ENCODE measurements around the gene GIMAP8. TPM values are rescaled to one million over a fixed set of nuclear protein-coding genes. Genes with fewer than 3 reads are reported as not detected.

GIMAP8 gene
- total and polyA plus RNA-seq, 11 donors = 11.3 to 36.0 (median 14.9) TPM

DNA sequence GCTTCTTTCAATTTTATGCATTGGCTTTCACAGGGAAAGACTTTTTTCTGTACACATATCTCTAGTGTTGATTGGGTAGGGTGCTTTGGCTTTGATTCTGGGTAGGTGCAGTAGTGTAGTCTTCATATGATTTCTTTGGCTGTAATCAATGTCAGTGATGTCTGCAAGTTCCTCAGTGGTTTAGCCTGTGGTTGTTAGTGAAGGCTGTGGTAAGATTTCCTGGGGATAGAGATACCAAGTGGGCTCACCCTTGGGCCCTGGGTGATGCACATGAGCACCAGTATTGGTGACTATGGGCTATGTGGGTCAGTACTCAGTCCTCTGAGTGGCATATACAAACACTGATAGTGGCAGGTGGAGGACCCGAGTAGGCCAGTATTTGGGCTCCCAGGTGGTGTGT is 13.0 kb downstream of the GIMAP8 start:
- H3K27ac ChIP-seq = peak overlapping the region in 1 of 12 donors; percentile 29
- no peak for ATAC-seq
- 94 to 100% (median 99%) methylated on average over 1 of the region's 1 CpG for WGBS, 4 donors

DNA sequence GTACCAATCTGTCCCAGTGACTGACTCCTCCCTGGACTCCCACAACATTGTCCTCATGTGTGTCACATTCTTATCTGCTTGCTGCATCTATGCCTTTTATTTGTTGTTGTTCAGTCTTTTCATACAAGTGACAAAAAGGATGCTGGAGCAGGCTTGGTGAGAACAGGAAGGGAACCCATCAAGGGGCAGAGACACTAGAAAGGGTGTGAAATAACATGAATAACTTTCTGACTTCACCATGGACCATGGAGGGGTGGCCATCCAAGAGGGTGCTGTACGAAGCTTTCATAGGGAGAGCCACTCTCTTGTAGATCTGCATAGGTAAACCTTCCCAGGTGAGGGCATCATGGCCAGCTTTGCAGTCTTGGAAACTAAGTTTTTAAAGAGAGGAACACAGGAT is 14.5 kb downstream of the GIMAP8 start:
- no peaks in the 10 kb centered on the region for H3K27me3 ChIP-seq
- DNase-seq (no peak), ATAC-seq (no peak)
- peaks cover 0 to 54% (median 26%) of the 10 kb centered on the region in 9 donors for H3K36me3 ChIP-seq
- WGBS, 4 donors = 82 to 100% (median 95%) methylated on average over 1 of the region's 1 CpG
- peaks cover 0 to 35% (median 24%) of the 10 kb centered on the region in 12 donors for H3K9me3 ChIP-seq
- peak overlapping the region in 6 of 12 donors; percentile 10 to 56 (median 34) for H3K27ac ChIP-seq
- intact Hi-C loops (cut with DNase I) = loop anchor here in 2 of 10 donors (5.0 kb wide), 1 partner anchor 47 kb away; the partner anchor contains the start of gene GIMAP7 (in 2 of the 2)
- peaks cover 0 to 63% (median 2%) of the 10 kb centered on the region in 12 donors for H3K4me1 ChIP-seq
- no peak for TF ChIP-seq POLR2A (IDR thresholded peaks at IDR 0.05)
- TF ChIP-seq, protein P1, sequence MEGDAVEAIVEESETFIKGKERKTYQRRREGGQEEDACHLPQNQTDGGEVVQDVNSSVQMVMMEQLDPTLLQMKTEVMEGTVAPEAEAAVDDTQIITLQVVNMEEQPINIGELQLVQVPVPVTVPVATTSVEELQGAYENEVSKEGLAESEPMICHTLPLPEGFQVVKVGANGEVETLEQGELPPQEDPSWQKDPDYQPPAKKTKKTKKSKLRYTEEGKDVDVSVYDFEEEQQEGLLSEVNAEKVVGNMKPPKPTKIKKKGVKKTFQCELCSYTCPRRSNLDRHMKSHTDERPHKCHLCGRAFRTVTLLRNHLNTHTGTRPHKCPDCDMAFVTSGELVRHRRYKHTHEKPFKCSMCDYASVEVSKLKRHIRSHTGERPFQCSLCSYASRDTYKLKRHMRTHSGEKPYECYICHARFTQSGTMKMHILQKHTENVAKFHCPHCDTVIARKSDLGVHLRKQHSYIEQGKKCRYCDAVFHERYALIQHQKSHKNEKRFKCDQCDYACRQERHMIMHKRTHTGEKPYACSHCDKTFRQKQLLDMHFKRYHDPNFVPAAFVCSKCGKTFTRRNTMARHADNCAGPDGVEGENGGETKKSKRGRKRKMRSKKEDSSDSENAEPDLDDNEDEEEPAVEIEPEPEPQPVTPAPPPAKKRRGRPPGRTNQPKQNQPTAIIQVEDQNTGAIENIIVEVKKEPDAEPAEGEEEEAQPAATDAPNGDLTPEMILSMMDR (IDR thresholded peaks at IDR 0.05) = no peak
- no peak overlapping the region for H3K4me3 ChIP-seq

More for the DNA sequence above, 13.0 kb downstream of the GIMAP8 start:
- Histone ChIP-seq H3K4me1 (peaks cover 0 to 51% (median 2%) of the 10 kb centered on the region in 12 donors), H3K36me3 (peaks cover 0 to 45% (median 16%) of the 10 kb centered on the region in 9 donors), H3K4me3 (no peak overlapping the region), H3K9me3 (peaks cover 0 to 35% (median 24%) of the 10 kb centered on the region in 12 donors), H3K27me3 (no peaks in the 10 kb centered on the region)
- intact Hi-C loops (cut with DNase I) = no loop called here
- DNase-seq = no peak
- TF ChIP-seq POLR2A (IDR thresholded peaks at IDR 0.05) = no peak
- TF ChIP-seq, protein P1 (IDR thresholded peaks at IDR 0.05) = no peak

DNA sequence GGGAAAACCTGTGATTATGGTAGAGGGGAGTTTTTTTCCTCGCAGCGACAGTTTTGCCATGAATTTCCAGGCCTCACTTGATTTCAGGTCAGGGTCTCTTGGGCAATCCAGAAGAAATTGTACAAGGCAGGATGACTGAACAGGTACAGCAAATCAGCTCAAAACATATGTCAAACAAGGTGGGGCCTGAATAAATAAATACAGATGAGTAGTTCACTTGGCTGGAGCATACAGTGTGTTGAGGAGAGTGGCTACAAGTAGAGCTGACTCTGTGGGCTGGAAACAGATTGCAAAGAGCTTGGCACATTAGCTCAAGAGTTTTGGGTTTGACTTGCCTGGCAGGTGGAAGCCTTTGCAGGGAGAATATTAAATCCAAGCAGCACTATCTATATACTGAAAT is 15.0 kb downstream of the GIMAP8 start:
- Histone ChIP-seq H3K27ac (peak overlapping the region in 9 of 12 donors; percentile 10 to 56 (median 40)), H3K36me3 (peaks cover 0 to 51% (median 25%) of the 10 kb centered on the region in 9 donors), H3K27me3 (no peaks in the 10 kb centered on the region), H3K9me3 (peaks cover 0 to 33% (median 24%) of the 10 kb centered on the region in 12 donors), H3K4me1 (peaks cover 0 to 63% (median 2%) of the 10 kb centered on the region in 12 donors), H3K4me3 (no peak overlapping the region)
- TF ChIP-seq, protein P1 (IDR thresholded peaks at IDR 0.05) = no peak
- no peak for TF ChIP-seq POLR2A (IDR thresholded peaks at IDR 0.05)
- 96 to 98% (median 97%) methylated on average over 2 of the region's 2 CpGs for WGBS, 4 donors
- DNase-seq (no peak), ATAC-seq (no peak)
- intact Hi-C loops (cut with DNase I) = loop anchor here in 2 of 10 donors (5.0 kb wide), 1 partner anchor 47 kb away; the partner anchor contains the start of gene GIMAP7 (in 2 of the 2)

DNA sequence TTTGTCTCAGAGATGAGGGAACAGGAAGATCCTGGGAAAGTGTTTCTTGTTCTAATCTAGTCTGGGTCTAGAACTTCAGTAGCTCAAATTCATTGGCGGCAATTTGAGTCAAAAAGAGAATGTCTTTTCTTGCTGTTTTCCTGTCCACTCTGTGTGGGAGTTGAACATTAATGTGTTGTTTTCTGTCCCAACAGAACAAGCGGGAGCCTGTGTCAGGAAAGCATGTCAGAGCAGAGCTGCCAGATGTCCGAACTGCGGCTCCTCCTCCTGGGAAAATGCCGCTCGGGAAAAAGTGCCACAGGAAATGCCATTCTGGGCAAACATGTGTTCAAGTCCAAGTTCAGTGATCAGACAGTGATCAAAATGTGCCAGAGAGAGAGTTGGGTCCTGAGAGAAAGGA is 16.0 kb downstream of the GIMAP8 start:
- WGBS, 4 donors = 44 to 62% (median 60%) methylated on average over 6 of the region's 6 CpGs
- H3K36me3 ChIP-seq = peaks cover 0 to 52% (median 30%) of the 10 kb centered on the region in 9 donors
- intact Hi-C loops (cut with DNase I) = loop anchor here in 2 of 10 donors (5.0 kb wide), 1 partner anchor 46 kb away; the partner anchor contains the start of gene GIMAP7 (in 2 of the 2)

More for the DNA sequence above, 16.0 kb downstream of the GIMAP8 start:
- DNase-seq (no peak), ATAC-seq (peak; percentile 41 to 82 (median 56))
- peaks cover 0 to 65% (median 2%) of the 10 kb centered on the region in 12 donors for H3K4me1 ChIP-seq
- H3K9me3 ChIP-seq = peaks cover 0 to 24% (median 18%) of the 10 kb centered on the region in 12 donors
- TF ChIP-seq, protein P1 (IDR thresholded peaks at IDR 0.05) = no peak
- peak in 1 of 2 donors; percentile 15 for TF ChIP-seq POLR2A (IDR thresholded peaks at IDR 0.05)
- peak overlapping the region; percentile 39 to 70 (median 53) for H3K27ac ChIP-seq
- peak overlapping the region in 10 of 12 donors; percentile 15 to 56 (median 46) for H3K4me3 ChIP-seq
- H3K27me3 ChIP-seq = no peaks in the 10 kb centered on the region

All from heart left ventricle (tissue), 16 donors.